Prostate gland (tissue), 2 donors: Measurements from ENCODE around the gene RPP14. TPM values are rescaled to one million over a fixed set of nuclear protein-coding genes. Genes with fewer than 3 reads are reported as not detected.

ENCODE experiments used
- DNase-seq: peaks from one replicate; pipeline ENCODE4 v3.0.0-alpha.2; 2019; ENCODE audit warnings: low spot score
- H3K27ac ChIP-seq, 2 donors: fragments of 200-600 bp; sonication (generic); 2 replicates each; pipeline ENCODE4 v1.5.1; 2017 to 2019
- H3K27me3 ChIP-seq: fragments of 200-600 bp; sonication (generic); replicated peaks from 2 replicates; pipeline ENCODE4 v1.5.1; 2019; ENCODE audit not compliant: insufficient read depth
- H3K36me3 ChIP-seq, 2 donors: fragments of 200-600 bp; sonication (generic); 1 replicate in 1 of 2; 2 replicates in 1 of 2; pipeline versions ENCODE4 v1.5.1 to v1.8.1; 2017 to 2019
- H3K4me1 ChIP-seq: fragments of 200-600 bp; sonication (generic); replicated peaks from 2 replicates; pipeline ENCODE4 v1.5.1; 2019
- H3K4me3 ChIP-seq, 2 donors: fragments of 200-600 bp; sonication (generic); 2 replicates each; pipeline ENCODE4 v1.5.1; 2017 to 2019
- H3K9me3 ChIP-seq: fragments of 200-600 bp; sonication (generic); 2 replicates; pipeline ENCODE4 v1.5.1; 2017
- POLR2A ChIP-seq: fragments of 450-650 bp; IDR thresholded peaks from one replicate; pipeline ENCODE4 v1.6.1; 2016; ENCODE audit warnings: antibody characterized with exemption, mild to moderate bottlenecking
- POLR2AphosphoS5 ChIP-seq: sonication (generic); formaldehyde crosslinking; IDR thresholded peaks from one replicate; pipeline ENCODE4 v1.6.1; 2017; ENCODE audit warnings: antibody characterized with exemption
- WGBS: methylation state at CpG from one replicate; pipeline ENCODE4 v1.1.5; 2018; 5-methylcytosine and 5-hydroxymethylcytosine counted together
- intact Hi-C: fragments of 100-400 bp; cut with DNase I; formaldehyde crosslinking; loops from one replicate; pipeline ENCODE4 v1.14.2; 2022
- total RNA-seq, 2 donors: library from RNA; depleted of rRNA; stranded (reverse); fragments of >200 nt; gene quantifications; one replicate each; pipeline ENCODE4 v1.1.0, GENCODE V29; 2016
- TF ChIP-seq, protein P1 (sequence below), 4 experiments: fragments of 200-600 bp in 2 of 4; fragments of 450-650 bp in 2 of 4; sonication (generic) in 2 of 4; IDR thresholded peaks; 1 replicate in 3 of 4; 2 replicates in 1 of 4; pipeline ENCODE4 v1.5.1; 2016 to 2019; ENCODE audit warnings: antibody characterized with exemption in 4 of 4, mild to moderate bottlenecking in 2 of 4, moderate library complexity in 2 of 4

RPP14 gene
- total RNA-seq, 2 donors from 2014 or later = 7.1 to 12.5 TPM

DNA sequence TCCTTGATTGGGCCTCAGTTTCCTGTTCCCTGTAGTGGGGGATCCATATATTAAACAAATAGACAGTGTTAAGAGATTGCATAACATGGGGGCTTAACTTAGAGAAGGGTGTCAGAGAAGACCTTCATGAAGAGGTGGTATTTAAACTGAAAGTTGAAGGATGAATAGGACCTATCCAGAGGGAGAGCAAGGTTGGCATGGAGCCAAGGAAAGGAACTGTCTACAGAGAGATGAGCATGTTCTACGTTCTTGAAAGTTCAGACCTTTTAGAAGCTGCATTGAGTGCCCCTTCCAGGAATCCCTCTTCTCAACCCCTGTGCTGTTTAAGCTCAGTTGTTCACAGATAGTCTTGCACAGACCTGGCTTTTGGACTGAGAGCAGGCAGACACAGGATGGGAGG lies 2.7 kb downstream of the RPP14 start:
- Histone ChIP-seq H3K27ac (no peak overlapping the region), H3K36me3 (peaks cover 0 to 5% of the 10 kb centered on the region in 2 donors), H3K4me1 (peaks cover 17% of the 10 kb centered on the region), H3K9me3 (no peaks in the 10 kb centered on the region), H3K27me3 (no peaks in the 10 kb centered on the region), H3K4me3 (no peak overlapping the region)
- WGBS = 10% methylated on average over 1 of the region's 1 CpG
- no peak for DNase-seq
- intact Hi-C loops = no loop called here
- TF ChIP-seq POLR2AphosphoS5 = no peak
- no peak for TF ChIP-seq POLR2A

DNA sequence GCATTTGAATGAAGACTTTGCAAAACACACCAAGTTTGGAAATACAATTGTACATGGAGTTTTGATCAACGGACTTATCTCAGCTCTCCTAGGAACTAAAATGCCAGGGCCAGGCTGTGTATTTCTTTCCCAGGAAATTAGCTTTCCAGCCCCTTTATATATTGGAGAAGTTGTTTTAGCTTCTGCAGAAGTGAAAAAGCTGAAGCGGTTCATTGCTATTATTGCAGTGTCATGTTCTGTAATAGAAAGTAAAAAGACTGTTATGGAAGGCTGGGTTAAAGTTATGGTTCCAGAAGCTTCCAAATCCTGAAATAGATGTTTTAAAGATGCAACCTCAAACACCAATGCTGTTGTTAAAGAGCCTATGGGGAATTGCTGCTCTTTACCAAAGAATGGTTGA lies 11.8 kb downstream of the RPP14 start:
- peaks cover 4 to 11% of the 10 kb centered on the region in 2 donors for H3K36me3 ChIP-seq
- no peak overlapping the region for H3K27ac ChIP-seq
- intact Hi-C loops = no loop called here

DNA sequence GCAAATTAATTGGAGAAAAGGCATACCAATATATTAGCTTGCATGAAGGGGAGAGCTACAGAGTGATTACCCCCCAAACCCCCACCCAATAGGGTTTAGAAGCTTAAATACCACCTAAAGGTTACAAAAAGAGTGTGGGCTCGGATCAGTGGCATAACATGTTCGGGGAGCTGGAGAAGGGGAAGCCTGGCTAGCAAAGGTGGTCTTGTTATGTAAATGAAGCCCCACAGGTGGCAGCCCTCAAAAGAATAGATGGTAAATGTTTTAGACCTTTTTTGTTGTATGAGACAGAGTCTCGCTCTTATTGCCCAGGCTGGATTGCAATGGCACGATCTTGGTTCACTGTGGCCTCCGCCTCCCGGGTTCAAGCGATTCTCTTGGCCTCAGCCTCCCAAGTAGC lies 15.7 kb downstream of the RPP14 start:
- DNase-seq = no peak
- Histone ChIP-seq H3K4me3 (no peak overlapping the region), H3K36me3 (peaks cover under 1 to 4% of the 10 kb centered on the region in 2 donors), H3K9me3 (no peaks in the 10 kb centered on the region), H3K4me1 (no peaks in the 10 kb centered on the region), H3K27me3 (no peaks in the 10 kb centered on the region), H3K27ac (no peak overlapping the region)
- intact Hi-C loops = loop anchor here (5.0 kb wide), 1 partner anchor 91 kb away; no protein-coding TSS in a partner anchor
- TF ChIP-seq, protein P1, sequence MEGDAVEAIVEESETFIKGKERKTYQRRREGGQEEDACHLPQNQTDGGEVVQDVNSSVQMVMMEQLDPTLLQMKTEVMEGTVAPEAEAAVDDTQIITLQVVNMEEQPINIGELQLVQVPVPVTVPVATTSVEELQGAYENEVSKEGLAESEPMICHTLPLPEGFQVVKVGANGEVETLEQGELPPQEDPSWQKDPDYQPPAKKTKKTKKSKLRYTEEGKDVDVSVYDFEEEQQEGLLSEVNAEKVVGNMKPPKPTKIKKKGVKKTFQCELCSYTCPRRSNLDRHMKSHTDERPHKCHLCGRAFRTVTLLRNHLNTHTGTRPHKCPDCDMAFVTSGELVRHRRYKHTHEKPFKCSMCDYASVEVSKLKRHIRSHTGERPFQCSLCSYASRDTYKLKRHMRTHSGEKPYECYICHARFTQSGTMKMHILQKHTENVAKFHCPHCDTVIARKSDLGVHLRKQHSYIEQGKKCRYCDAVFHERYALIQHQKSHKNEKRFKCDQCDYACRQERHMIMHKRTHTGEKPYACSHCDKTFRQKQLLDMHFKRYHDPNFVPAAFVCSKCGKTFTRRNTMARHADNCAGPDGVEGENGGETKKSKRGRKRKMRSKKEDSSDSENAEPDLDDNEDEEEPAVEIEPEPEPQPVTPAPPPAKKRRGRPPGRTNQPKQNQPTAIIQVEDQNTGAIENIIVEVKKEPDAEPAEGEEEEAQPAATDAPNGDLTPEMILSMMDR (IDR thresholded peaks at IDR 0.05) = no peak
- TF ChIP-seq POLR2AphosphoS5 (no peak), POLR2A (no peak)
- WGBS = 94% methylated on average over 7 of the region's 7 CpGs

More for the DNA sequence above, 11.8 kb downstream of the RPP14 start:
- no peak for DNase-seq
- Histone ChIP-seq H3K4me1 (no peaks in the 10 kb centered on the region), H3K4me3 (no peak overlapping the region), H3K27me3 (no peaks in the 10 kb centered on the region), H3K9me3 (no peaks in the 10 kb centered on the region)
- WGBS = 77% methylated on average over 2 of the region's 2 CpGs
- TF ChIP-seq, protein P1 (IDR thresholded peaks at IDR 0.05) = no peak
- TF ChIP-seq POLR2A (no peak), POLR2AphosphoS5 (no peak)

DNA sequence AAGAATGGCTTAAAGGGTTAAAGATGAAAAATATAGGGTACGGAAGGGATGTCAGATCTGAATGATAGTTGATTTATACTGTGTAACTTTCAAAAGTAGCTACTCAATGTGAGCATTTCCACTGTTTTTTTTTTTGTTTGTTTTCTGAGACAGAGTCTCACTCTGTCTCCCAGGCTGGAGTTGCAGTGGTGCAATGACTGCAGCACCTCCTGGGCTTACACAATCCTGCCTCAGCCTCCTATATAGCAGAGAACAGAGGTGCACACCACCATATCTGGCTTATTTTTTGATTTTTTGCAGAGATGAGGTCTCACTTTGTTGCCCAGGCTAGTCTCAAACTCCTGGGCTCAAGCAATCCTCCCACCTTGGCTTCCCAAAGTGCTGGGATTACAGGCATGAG lies 16.7 kb downstream of the RPP14 start:
- no peak for DNase-seq
- Histone ChIP-seq H3K4me3 (no peak overlapping the region), H3K4me1 (no peaks in the 10 kb centered on the region), H3K9me3 (no peaks in the 10 kb centered on the region), H3K36me3 (no peaks in the 10 kb centered on the region), H3K27ac (no peak overlapping the region), H3K27me3 (no peaks in the 10 kb centered on the region)
- no peak for TF ChIP-seq POLR2A
- TF ChIP-seq, protein P1 (IDR thresholded peaks at IDR 0.05) = no peak
- TF ChIP-seq POLR2AphosphoS5 = no peak
- WGBS = 44% methylated on average over 1 of the region's 1 CpG
- intact Hi-C loops = loop anchor here (5.0 kb wide), 1 partner anchor 90 kb away; no protein-coding TSS in a partner anchor

DNA sequence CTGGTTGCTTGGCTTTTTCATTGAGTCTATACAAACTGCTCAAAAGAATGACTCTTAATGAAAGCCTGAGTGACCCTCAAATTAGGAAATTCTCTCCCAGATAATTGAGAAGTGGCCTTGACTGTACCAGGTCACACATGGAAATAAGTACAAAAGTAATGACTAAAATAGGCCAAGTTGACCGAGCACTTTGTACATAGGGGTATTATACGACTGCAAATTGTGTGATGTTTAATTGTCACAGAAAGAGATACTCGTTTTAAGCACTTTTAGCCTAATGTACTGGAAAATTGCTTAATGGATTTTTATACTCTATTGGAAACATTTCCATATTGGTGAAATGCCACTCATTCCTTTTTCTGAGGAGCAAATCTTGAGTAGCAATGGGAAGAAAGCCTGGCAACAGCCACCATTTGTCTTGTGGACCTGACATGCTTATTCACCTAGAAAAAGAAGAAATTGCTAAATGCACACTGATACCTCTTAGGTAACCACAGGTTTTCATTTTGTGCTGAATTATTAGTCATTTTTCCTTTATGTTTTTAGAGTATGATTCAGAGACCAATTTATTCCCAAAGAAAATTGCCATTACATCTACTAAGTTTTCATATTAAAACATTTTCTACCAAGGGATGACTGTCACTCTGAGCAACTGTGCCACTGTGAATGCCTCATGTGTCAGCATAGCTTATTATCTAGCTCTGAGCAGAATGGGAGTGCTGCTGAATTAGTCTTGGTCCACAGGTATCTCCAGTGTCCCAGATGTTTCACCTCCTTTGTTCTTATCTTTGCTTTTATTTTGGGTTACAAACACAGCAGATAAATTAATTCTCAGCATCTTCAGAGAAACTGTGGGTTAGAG lies 17.7 kb downstream of the RPP14 start:
- TF ChIP-seq POLR2AphosphoS5 = no peak
- TF ChIP-seq, protein P1 (IDR thresholded peaks at IDR 0.05) = no peak
- TF ChIP-seq POLR2A = no peak
- Histone ChIP-seq H3K4me1 (no peaks in the 10 kb centered on the region), H3K36me3 (no peaks in the 10 kb centered on the region), H3K27ac (no peak overlapping the region), H3K27me3 (no peaks in the 10 kb centered on the region), H3K4me3 (no peak overlapping the region), H3K9me3 (no peaks in the 10 kb centered on the region)
- no peak for DNase-seq
- intact Hi-C loops = loop anchor here (5.0 kb wide), 1 partner anchor 89 kb away; no protein-coding TSS in a partner anchor
- 80% methylated on average over 3 of the region's 3 CpGs for WGBS
